Spleen (tissue), 7 donors: ENCODE data around the gene KDM2B.

Source experiments
- POLR2A ChIP-seq, 3 donors: fragments of 450-650 bp; IDR thresholded peaks; one replicate each; pipeline ENCODE4 v1.5.1; 2017; ENCODE audit warnings: antibody characterized with exemption in 3 of 3, mild to moderate bottlenecking in 1 of 3
- TF ChIP-seq, protein P1 (sequence below), 11 experiments: fragments of 200-600 bp in 7 of 11; fragments of 450-650 bp in 4 of 11; sonication (generic) in 4 of 11; IDR thresholded peaks in 8 of 11; conservative IDR thresholded peaks in 3 of 11; 1 replicate in 7 of 11; 2 replicates in 4 of 11; pipeline versions ENCODE4 v1.4.0 to v1.8.0; 2016 to 2021; ENCODE audit warnings: antibody characterized with exemption in 11 of 11, inconsistent platforms in 4 of 11, mild to moderate bottlenecking in 1 of 11
- donor health status: DM: no; HTN: no; CAD: no; lungs with moderate emphysema.
- donor health status: DM: no; HTN: no; CAD: no.
- donor health status: DM: no; HTN: no; CAD: no.

DNA sequence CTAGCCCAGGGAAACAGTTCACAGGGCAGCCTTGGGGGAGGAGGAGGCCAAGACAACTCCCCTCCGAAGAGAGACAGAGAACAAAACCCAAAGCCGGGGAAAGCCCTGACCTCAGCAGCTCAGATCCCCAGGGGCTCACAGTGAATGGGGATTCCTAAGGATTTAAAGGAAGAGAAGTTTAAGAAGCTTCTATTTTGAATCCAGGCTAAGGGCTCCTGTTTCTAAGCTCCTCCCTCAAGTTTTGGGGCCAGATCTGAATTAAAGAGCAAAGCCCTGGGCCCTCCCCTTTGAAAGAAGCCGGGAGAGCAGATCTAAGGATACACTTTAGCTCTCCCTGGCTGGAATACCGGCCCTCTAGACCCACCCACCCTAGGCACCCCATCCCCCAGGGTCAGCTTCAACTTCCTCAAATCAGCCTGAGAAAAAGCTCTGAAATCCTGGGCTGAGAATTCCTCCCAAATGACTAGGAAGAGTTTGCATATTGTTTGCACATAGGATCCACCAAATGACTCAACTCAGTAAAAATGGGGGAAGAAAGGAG lies 3.9 kb downstream of the KDM2B start:
- TF ChIP-seq POLR2A (IDR thresholded peaks at IDR 0.05): no peak
- TF ChIP-seq, protein P1, sequence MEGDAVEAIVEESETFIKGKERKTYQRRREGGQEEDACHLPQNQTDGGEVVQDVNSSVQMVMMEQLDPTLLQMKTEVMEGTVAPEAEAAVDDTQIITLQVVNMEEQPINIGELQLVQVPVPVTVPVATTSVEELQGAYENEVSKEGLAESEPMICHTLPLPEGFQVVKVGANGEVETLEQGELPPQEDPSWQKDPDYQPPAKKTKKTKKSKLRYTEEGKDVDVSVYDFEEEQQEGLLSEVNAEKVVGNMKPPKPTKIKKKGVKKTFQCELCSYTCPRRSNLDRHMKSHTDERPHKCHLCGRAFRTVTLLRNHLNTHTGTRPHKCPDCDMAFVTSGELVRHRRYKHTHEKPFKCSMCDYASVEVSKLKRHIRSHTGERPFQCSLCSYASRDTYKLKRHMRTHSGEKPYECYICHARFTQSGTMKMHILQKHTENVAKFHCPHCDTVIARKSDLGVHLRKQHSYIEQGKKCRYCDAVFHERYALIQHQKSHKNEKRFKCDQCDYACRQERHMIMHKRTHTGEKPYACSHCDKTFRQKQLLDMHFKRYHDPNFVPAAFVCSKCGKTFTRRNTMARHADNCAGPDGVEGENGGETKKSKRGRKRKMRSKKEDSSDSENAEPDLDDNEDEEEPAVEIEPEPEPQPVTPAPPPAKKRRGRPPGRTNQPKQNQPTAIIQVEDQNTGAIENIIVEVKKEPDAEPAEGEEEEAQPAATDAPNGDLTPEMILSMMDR (IDR thresholded peaks at IDR 0.05 in 8 of 11, conservative IDR thresholded peaks at IDR 0.05 in 3 of 11): no peak
